Omental fat pad (tissue), 4 donors: ENCODE results near the gene MACO1. TPM values are rescaled to one million over a fixed set of nuclear protein-coding genes. Genes with fewer than 3 reads are reported as not detected.
"Not testable (repeated sequence)": the region's sequence is repeated elsewhere in the genome, so short reads cannot be mapped to it uniquely, and the experiment has no call there.

ENCODE experiments used
- ATAC-seq: fragments of 150-250 bp; one replicate; pipeline ENCODE4 v1.9.1; 2016; ENCODE audit warnings: mild to moderate bottlenecking, moderate library complexity; ENCODE audit not compliant: low FRiP score
- DNase-seq: peaks from one replicate; pipeline ENCODE4 v3.0.0-alpha.2; 2019; ENCODE audit warnings: low spot score
- CTCF ChIP-seq, 3 donors: fragments of 450-650 bp; IDR thresholded peaks; one replicate each; pipeline ENCODE4 v1.5.1; 2016 to 2017; ENCODE audit warnings: antibody characterized with exemption in 3 of 3, mild to moderate bottlenecking in 3 of 3, moderate library complexity in 2 of 3
- total RNA-seq, 4 donors: library from RNA; depleted of rRNA; stranded (reverse); fragments of >200 nt; gene quantifications; one replicate each; pipeline ENCODE4 v1.1.0, GENCODE V29; 2016

MACO1 gene
- total RNA-seq, 4 donors from 2014 or later: 13.0 to 16.6 (median 15.7) TPM

- TF ChIP-seq CTCF (IDR thresholded peaks at IDR 0.05): no peak
- ATAC-seq: no peak
- DNase-seq: no peak
Measured at GRCh38 chr1:25456502-25456901, 25.8 kb downstream of the MACO1 start.

- DNase-seq (no peak), ATAC-seq (no peak)
- TF ChIP-seq CTCF (IDR thresholded peaks at IDR 0.05): no peak
Measured at GRCh38 chr1:25458541-25459298, 28.0 kb downstream of the MACO1 start.

GRCh38 chr1:25460020-25460419 is 29.3 kb downstream of the MACO1 start:
- DNase-seq: no peak
- ATAC-seq: no peak
- no peak for TF ChIP-seq CTCF (IDR thresholded peaks at IDR 0.05)

- not testable (repeated sequence) for ATAC-seq, DNase-seq
Measured at GRCh38 chr1:25460816-25461215, 30.1 kb downstream of the MACO1 start.

- no peak for DNase-seq
- ATAC-seq: no peak
- no peak for TF ChIP-seq CTCF (IDR thresholded peaks at IDR 0.05)
Measured at GRCh38 chr1:25461849-25462248, 31.2 kb downstream of the MACO1 start.

- no peak for DNase-seq
- ATAC-seq: no peak
- TF ChIP-seq CTCF (IDR thresholded peaks at IDR 0.05): no peak
Measured at GRCh38 chr1:25462732-25463131, 32.0 kb downstream of the MACO1 start.

- ATAC-seq: no peak
- no peak for TF ChIP-seq CTCF (IDR thresholded peaks at IDR 0.05)
Measured at GRCh38 chr1:25467193-25467592, 36.5 kb downstream of the MACO1 start.

More at GRCh38 chr1:25467193-25467592, 36.5 kb downstream of the MACO1 start:
- DNase-seq: no peak
